ENCODE data around the gene CHN1.

The CHN1 gene

GRCh38 chr2:174971868-174972781 is 33.1 kb downstream of the CHN1 start:
- DNase-seq, result no peak

GRCh38 chr2:174970092-174970491 is 35.1 kb downstream of the CHN1 start:
- DNase-seq, result no peak

GRCh38 chr2:174969091-174969734 is 36.0 kb downstream of the CHN1 start:
- no peak for DNase-seq

GRCh38 chr2:174967691-174968260 is 37.4 kb downstream of the CHN1 start:
- DNase-seq, result no peak

- no peak for DNase-seq
These were observed 38.1 kb downstream of the CHN1 start for GRCh38 chr2:174967086-174967485.

GRCh38 chr2:174965992-174966744 is 39.0 kb downstream of the CHN1 start:
- DNase-seq, result no peak

GRCh38 chr2:174965551-174965950 is 39.6 kb downstream of the CHN1 start:
- no peak for DNase-seq

GRCh38 chr2:174964404-174964803 is 40.8 kb downstream of the CHN1 start:
- no peak for DNase-seq

GRCh38 chr2:174963437-174964400 is 41.5 kb downstream of the CHN1 start:
- DNase-seq, result no peak

GRCh38 chr2:174959787-174960186 is 45.4 kb downstream of the CHN1 start:
- no peak for DNase-seq

- no peak for DNase-seq
These were observed 48.1 kb downstream of the CHN1 start for GRCh38 chr2:174957050-174957449.

GRCh38 chr2:174952607-174953006 is 52.6 kb downstream of the CHN1 start:
- DNase-seq, result no peak

- no peak for DNase-seq
These were observed 53.4 kb downstream of the CHN1 start for GRCh38 chr2:174951745-174952144.

GRCh38 chr2:174949988-174950687 is 55.0 kb downstream of the CHN1 start:
- DNase-seq, result no peak

- no peak for DNase-seq
These were observed 59.5 kb downstream of the CHN1 start for GRCh38 chr2:174945601-174946260.

- no peak for DNase-seq
These were observed 66.1 kb downstream of the CHN1 start for GRCh38 chr2:174939046-174939445.

GRCh38 chr2:174931724-174932123 is 73.5 kb downstream of the CHN1 start:
- DNase-seq, result no peak

- no peak for DNase-seq
These were observed 75.4 kb downstream of the CHN1 start for GRCh38 chr2:174929786-174930185.

GRCh38 chr2:174925046-174925784 is 80.0 kb downstream of the CHN1 start:
- DNase-seq, result no peak

All from activated CD4-positive, alpha-beta T cell treated with anti-CD3 and anti-CD28 coated beads for 4 hours (primary cell).